ENCODE data around the gene ARHGAP22. TPM values are rescaled to one million over a fixed set of nuclear protein-coding genes. Genes with fewer than 3 reads are reported as not detected.
"Not testable (repeated sequence)": the region's sequence is repeated elsewhere in the genome, so short reads cannot be mapped to it uniquely, and the experiment has no call there.

ARHGAP22 gene
- total RNA-seq, 1 experiment from 2014 or later: 9.9 TPM

DNA sequence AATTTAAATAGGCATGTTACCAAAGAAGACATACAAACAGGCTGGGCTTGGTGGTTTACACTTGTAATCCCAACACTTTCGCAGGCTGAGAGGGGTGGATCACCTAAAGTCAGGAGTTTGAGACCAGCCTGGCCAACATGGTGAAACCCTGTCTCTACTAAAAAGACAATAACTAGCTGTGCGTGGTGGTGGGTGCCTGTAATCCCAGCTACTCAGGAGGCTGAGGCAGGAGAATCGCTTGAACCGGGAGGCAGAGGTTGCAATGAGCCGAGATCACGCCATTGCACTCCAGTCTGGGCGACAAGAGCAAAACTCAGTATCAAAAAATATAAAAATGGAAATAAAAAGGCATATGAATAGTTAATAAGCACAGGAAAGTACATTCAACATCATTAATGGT is 42.2 kb upstream of the ARHGAP22 start:
- intact Hi-C loops (cut with micrococcal nuclease): loop anchor here (5.0 kb wide), 1 partner anchor 285 kb away; no protein-coding TSS in a partner anchor
- H3K4me1 ChIP-seq (ENCODE audit: control insufficient read depth in 1 of 2, insufficient read depth in 2 of 2, low read length in 2 of 2); H3K27me3 ChIP-seq (ENCODE audit: insufficient read depth, low read length); H3K9me3 ChIP-seq (ENCODE audit: control insufficient read depth in 1 of 2, insufficient read depth in 1 of 2, low read depth in 1 of 2, low read length in 2 of 2); ATAC-seq; DNase-seq (ENCODE audit: low read depth, low spot score); POLR2A ChIA-PET; H3K9me2 ChIP-seq (ENCODE audit: insufficient read depth); H4K20me1 ChIP-seq (ENCODE audit: insufficient read depth); H3K79me2 ChIP-seq (ENCODE audit: insufficient read depth, low read length); H3K36me3 ChIP-seq (ENCODE audit: control insufficient read depth in 1 of 2, insufficient read depth in 2 of 2, low read length in 2 of 2); H2AFZ ChIP-seq (ENCODE audit: low read depth, low read length, poor library complexity, severe bottlenecking); BruUV-seq (replicated peaks); RAD21 ChIA-PET (ENCODE audit: low non-redundant PET in 1 of 2, low total read pairs in 2 of 2, uncharacterized antibody in 2 of 2, unreplicated experiment in 2 of 2); H3K4me3 ChIP-seq (replicated peaks in 1 of 2; ENCODE audit: low read depth in 1 of 2, low read length in 2 of 2); H3K9ac ChIP-seq (ENCODE audit: low read length); H3K27ac ChIP-seq (ENCODE audit: low read depth, low read length); H3K4me2 ChIP-seq (ENCODE audit: low read length): not testable (repeated sequence)
- CTCF ChIA-PET: interaction anchor here (1.3 kb wide), 1 partner anchor 9 kb away, joined by 8 read pairs; no protein-coding TSS in a partner anchor

DNA sequence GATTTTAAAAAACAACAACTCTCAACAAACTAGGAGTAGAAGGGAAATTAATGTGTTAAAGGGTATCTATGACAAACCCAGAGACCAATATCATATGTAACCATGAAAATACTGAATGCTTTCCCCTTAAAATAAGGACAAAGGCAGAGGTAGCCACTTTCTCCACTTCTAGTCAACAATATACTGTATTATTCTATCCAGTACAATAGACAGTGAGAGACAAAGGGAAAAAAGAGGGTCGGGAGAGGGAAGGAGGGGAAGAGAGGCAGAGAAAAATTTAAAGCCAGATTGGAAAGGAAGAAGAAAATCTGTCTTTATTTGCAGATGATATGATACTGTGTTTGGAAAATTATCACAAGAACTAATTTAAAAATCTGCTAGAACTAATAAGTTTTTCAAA is 40.7 kb upstream of the ARHGAP22 start:
- H3K9me3 ChIP-seq (ENCODE audit: control insufficient read depth in 1 of 2, insufficient read depth in 1 of 2, low read depth in 1 of 2, low read length in 2 of 2): 0 out of 4 replicates have a peak, but pooled peaks cover 0 to 6% of the 10 kb centered on the region in 2 experiments
- no peaks in the 10 kb centered on the region for H3K79me2 ChIP-seq (ENCODE audit: insufficient read depth, low read length)
- no peak overlapping the region for H3K4me2 ChIP-seq (ENCODE audit: low read length)
- H3K4me3 ChIP-seq (replicated peaks in 1 of 2; ENCODE audit: low read depth in 1 of 2, low read length in 2 of 2): no peak overlapping the region
- no peaks in the 10 kb centered on the region for H4K20me1 ChIP-seq (ENCODE audit: insufficient read depth)
- no peaks in the 10 kb centered on the region for H3K27me3 ChIP-seq (ENCODE audit: insufficient read depth, low read length)
- ChIA-PET POLR2A (no interaction called here), CTCF (interaction anchor here (0.6 kb wide), 1 partner anchor 11 kb away, joined by 3 read pairs; no protein-coding TSS in a partner anchor), RAD21 (ENCODE audit: low non-redundant PET in 1 of 2, low total read pairs in 2 of 2, uncharacterized antibody in 2 of 2, unreplicated experiment in 2 of 2) (no interaction called here)
- BruUV-seq (replicated peaks): no TSS peak
- no peaks in the 10 kb centered on the region for H3K9me2 ChIP-seq (ENCODE audit: insufficient read depth)
- no peak for DNase-seq (ENCODE audit: low read depth, low spot score)
- TF ChIP-seq, protein P1, sequence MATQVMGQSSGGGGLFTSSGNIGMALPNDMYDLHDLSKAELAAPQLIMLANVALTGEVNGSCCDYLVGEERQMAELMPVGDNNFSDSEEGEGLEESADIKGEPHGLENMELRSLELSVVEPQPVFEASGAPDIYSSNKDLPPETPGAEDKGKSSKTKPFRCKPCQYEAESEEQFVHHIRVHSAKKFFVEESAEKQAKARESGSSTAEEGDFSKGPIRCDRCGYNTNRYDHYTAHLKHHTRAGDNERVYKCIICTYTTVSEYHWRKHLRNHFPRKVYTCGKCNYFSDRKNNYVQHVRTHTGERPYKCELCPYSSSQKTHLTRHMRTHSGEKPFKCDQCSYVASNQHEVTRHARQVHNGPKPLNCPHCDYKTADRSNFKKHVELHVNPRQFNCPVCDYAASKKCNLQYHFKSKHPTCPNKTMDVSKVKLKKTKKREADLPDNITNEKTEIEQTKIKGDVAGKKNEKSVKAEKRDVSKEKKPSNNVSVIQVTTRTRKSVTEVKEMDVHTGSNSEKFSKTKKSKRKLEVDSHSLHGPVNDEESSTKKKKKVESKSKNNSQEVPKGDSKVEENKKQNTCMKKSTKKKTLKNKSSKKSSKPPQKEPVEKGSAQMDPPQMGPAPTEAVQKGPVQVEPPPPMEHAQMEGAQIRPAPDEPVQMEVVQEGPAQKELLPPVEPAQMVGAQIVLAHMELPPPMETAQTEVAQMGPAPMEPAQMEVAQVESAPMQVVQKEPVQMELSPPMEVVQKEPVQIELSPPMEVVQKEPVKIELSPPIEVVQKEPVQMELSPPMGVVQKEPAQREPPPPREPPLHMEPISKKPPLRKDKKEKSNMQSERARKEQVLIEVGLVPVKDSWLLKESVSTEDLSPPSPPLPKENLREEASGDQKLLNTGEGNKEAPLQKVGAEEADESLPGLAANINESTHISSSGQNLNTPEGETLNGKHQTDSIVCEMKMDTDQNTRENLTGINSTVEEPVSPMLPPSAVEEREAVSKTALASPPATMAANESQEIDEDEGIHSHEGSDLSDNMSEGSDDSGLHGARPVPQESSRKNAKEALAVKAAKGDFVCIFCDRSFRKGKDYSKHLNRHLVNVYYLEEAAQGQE (IDR thresholded peaks at IDR 0.05; ENCODE audit: low read depth): no peak
- TF ChIP-seq POLR2AphosphoS5 (IDR thresholded peaks at IDR 0.05; ENCODE audit: low read depth, low read length): no peak
- TF ChIP-seq SRF (IDR thresholded peaks at IDR 0.05; ENCODE audit: low read depth): no peak
- no peak for TF ChIP-seq ELF1 (IDR thresholded peaks at IDR 0.05; ENCODE audit: borderline replicate concordance, low read depth)
- TF ChIP-seq POLR2A (IDR thresholded peaks at IDR 0.05; ENCODE audit: borderline replicate concordance, extremely low read depth, insufficient read depth, insufficient read length): no peak
- TF ChIP-seq SP1 (IDR thresholded peaks at IDR 0.05; ENCODE audit: low read depth): no peak
- H3K36me3 ChIP-seq (ENCODE audit: control insufficient read depth in 1 of 2, insufficient read depth in 2 of 2, low read length in 2 of 2): no peaks in the 10 kb centered on the region
- no peak overlapping the region for H2AFZ ChIP-seq (ENCODE audit: low read depth, low read length, poor library complexity, severe bottlenecking)
- H3K27ac ChIP-seq (ENCODE audit: low read depth, low read length): no peak overlapping the region
- ATAC-seq: no peak
- intact Hi-C loops (cut with micrococcal nuclease): loop anchor here (5.0 kb wide), 1 partner anchor 283 kb away; no protein-coding TSS in a partner anchor
- H3K4me1 ChIP-seq (ENCODE audit: control insufficient read depth in 1 of 2, insufficient read depth in 2 of 2, low read length in 2 of 2): no peaks in the 10 kb centered on the region
- no peak overlapping the region for H3K9ac ChIP-seq (ENCODE audit: low read length)

DNA sequence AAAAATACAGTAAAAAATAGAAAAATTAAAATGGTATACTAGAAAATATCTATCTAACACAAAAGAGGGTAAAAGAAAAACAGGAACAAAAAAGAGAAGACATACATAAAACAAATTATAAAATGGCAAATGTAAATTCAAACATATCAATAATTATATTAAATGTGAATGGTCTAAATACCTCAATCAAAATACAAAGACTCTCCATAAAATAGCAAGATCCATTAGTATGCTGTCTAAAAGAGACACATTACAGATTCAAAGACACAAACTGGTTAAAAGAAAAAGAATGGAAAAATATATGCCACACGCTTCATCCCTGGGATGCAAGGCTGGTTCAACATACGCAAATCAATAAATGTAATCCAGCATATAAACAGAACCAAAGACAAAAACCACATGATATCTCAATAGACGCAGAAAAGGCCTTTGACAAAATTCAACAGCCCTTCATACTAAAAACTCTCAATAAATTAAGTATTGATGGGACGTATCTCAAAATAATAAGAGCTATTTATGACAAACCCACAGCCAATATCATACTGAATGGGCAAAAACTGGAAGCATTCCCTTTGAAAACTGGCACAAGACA is 36.3 kb upstream of the ARHGAP22 start:
- H3K4me3 ChIP-seq (replicated peaks in 1 of 2; ENCODE audit: low read depth in 1 of 2, low read length in 2 of 2); ATAC-seq; H3K27ac ChIP-seq (ENCODE audit: low read depth, low read length); POLR2A ChIA-PET; BruUV-seq (replicated peaks); H3K4me2 ChIP-seq (ENCODE audit: low read length); H3K9me3 ChIP-seq (ENCODE audit: control insufficient read depth in 1 of 2, insufficient read depth in 1 of 2, low read depth in 1 of 2, low read length in 2 of 2); RAD21 ChIA-PET (ENCODE audit: low non-redundant PET in 1 of 2, low total read pairs in 2 of 2, uncharacterized antibody in 2 of 2, unreplicated experiment in 2 of 2); H3K36me3 ChIP-seq (ENCODE audit: control insufficient read depth in 1 of 2, insufficient read depth in 2 of 2, low read length in 2 of 2); H3K9ac ChIP-seq (ENCODE audit: low read length); H3K79me2 ChIP-seq (ENCODE audit: insufficient read depth, low read length); H2AFZ ChIP-seq (ENCODE audit: low read depth, low read length, poor library complexity, severe bottlenecking); DNase-seq (ENCODE audit: low read depth, low spot score); H3K27me3 ChIP-seq (ENCODE audit: insufficient read depth, low read length); intact Hi-C loops (cut with micrococcal nuclease); CTCF ChIA-PET; H3K9me2 ChIP-seq (ENCODE audit: insufficient read depth); H4K20me1 ChIP-seq (ENCODE audit: insufficient read depth); H3K4me1 ChIP-seq (ENCODE audit: control insufficient read depth in 1 of 2, insufficient read depth in 2 of 2, low read length in 2 of 2): not testable (repeated sequence)

All from HCT116 (cell line).